Mesodermal cell (in vitro differentiated cells): Measurements from ENCODE around the gene EIF4E1B. TPM values are rescaled to one million over a fixed set of nuclear protein-coding genes. Genes with fewer than 3 reads are reported as not detected.
"Not testable (repeated sequence)": the region's sequence is repeated elsewhere in the genome, so short reads cannot be mapped to it uniquely, and the experiment has no call there.

Experiments used
- H3K27ac ChIP-seq: 2 replicates; pipeline ENCODE4 v1.7.0; 2013; ENCODE audit warnings: mild to moderate bottlenecking, low read depth, low read length, moderate library complexity; ENCODE audit not compliant: severe bottlenecking
- H3K36me3 ChIP-seq: 2 replicates; pipeline ENCODE4 v1.7.1; 2013; ENCODE audit warnings: mild to moderate bottlenecking, low read length, moderate library complexity; ENCODE audit not compliant: control insufficient read depth, insufficient read depth
- H3K4me1 ChIP-seq: one replicate; pipeline ENCODE4 v1.7.1; 2013; ENCODE audit warnings: mild to moderate bottlenecking, low read length; ENCODE audit not compliant: insufficient read depth, control insufficient read depth, poor library complexity, severe bottlenecking
- H3K4me3 ChIP-seq: 2 replicates; pipeline ENCODE4 v1.7.0; 2013; ENCODE audit warnings: low read length, control low read depth, mild to moderate bottlenecking; ENCODE audit not compliant: insufficient read depth, poor library complexity, severe bottlenecking; ENCODE audit errors: extremely low read depth
- H3K9me3 ChIP-seq: 2 replicates; pipeline ENCODE4 v1.7.1; 2013; ENCODE audit warnings: mild to moderate bottlenecking, low read length, moderate library complexity; ENCODE audit not compliant: control insufficient read depth
- WGBS, 2 experiments: methylation state at CpG; one replicate each; pipeline ENCODE4 v1.1.5; 2013; ENCODE audit warnings: missing lambda C conversion rate in 2 of 2; ENCODE audit not compliant: insufficient coverage in 2 of 2; 5-methylcytosine and 5-hydroxymethylcytosine counted together
- polyA plus RNA-seq, 2 experiments: library from polyadenylated mRNA; stranded (reverse); fragments of 50-300 nt; gene quantifications; one replicate each; pipeline ENCODE4 v1.2.3, GENCODE V29; 2013

Gene EIF4E1B
- not detected for polyA plus RNA-seq (2013, experiment 1 of 2)
- polyA plus RNA-seq (2013, experiment 2 of 2) = not detected

- no peak within 1 kb of the TSS for H3K27ac ChIP-seq
- WGBS, 2 experiments = 0% methylated on average over 55 to 67 of the region's 94 CpGs
- peak within 1 kb of the TSS; percentile 36 for H3K4me3 ChIP-seq
- peaks cover 15% of the 10 kb centered on the region for H3K4me1 ChIP-seq
- no peaks in the 10 kb centered on the region for H3K9me3 ChIP-seq
- no peaks in the 10 kb centered on the region for H3K36me3 ChIP-seq
Measured at GRCh38 chr5:176629853-176630680, at the start of gene EIF4E1B, which contains the start of gene SNCB. EIF4E1B (plus strand) TSS chr5:176630675; CDS start chr5:176642788, 12,113 bp downstream. SNCB (minus strand) TSS chr5:176630534; CDS start chr5:176629654, 880 bp downstream.

GRCh38 chr5:176581361-176581760 is 49.1 kb upstream of the EIF4E1B start:
- WGBS, 2 experiments = 89 to 92% methylated on average over 9 to 10 of the region's 12 CpGs

GRCh38 chr5:176583076-176583475 is 47.4 kb upstream of the EIF4E1B start:
- Histone ChIP-seq H3K27ac (no peak overlapping the region), H3K36me3 (no peaks in the 10 kb centered on the region), H3K4me3 (no peak overlapping the region), H3K4me1 (no peaks in the 10 kb centered on the region), H3K9me3 (peaks cover 11% of the 10 kb centered on the region)
- 88 to 92% methylated on average over 3 of the region's 4 CpGs for WGBS, 2 experiments

More at GRCh38 chr5:176581361-176581760, 49.1 kb upstream of the EIF4E1B start:
- H3K27ac ChIP-seq = no peak overlapping the region
- H3K9me3 ChIP-seq = peaks cover 11% of the 10 kb centered on the region
- H3K4me3 ChIP-seq = no peak overlapping the region
- no peaks in the 10 kb centered on the region for H3K4me1 ChIP-seq
- no peaks in the 10 kb centered on the region for H3K36me3 ChIP-seq

GRCh38 chr5:176587398-176587797 is 43.1 kb upstream of the EIF4E1B start:
- no peaks in the 10 kb centered on the region for H3K36me3 ChIP-seq
- H3K9me3 ChIP-seq = peaks cover 11% of the 10 kb centered on the region
- 87 to 90% methylated on average over 3 to 5 of the region's 7 CpGs for WGBS, 2 experiments
- no peak overlapping the region for H3K4me3 ChIP-seq
- H3K27ac ChIP-seq = no peak overlapping the region
- H3K4me1 ChIP-seq = no peaks in the 10 kb centered on the region

GRCh38 chr5:176588297-176588696 is 42.2 kb upstream of the EIF4E1B start:
- Histone ChIP-seq H3K9me3 (peaks cover 11% of the 10 kb centered on the region), H3K4me3 (no peak overlapping the region), H3K36me3 (no peaks in the 10 kb centered on the region), H3K4me1 (no peaks in the 10 kb centered on the region), H3K27ac (no peak overlapping the region)

- Histone ChIP-seq H3K4me1 (no peaks in the 10 kb centered on the region), H3K36me3 (no peaks in the 10 kb centered on the region), H3K9me3 (peaks cover 11% of the 10 kb centered on the region), H3K4me3 (no peak overlapping the region), H3K27ac (no peak overlapping the region)
- 90 to 91% methylated on average over 23 to 31 of the region's 31 CpGs for WGBS, 2 experiments
Measured at GRCh38 chr5:176589039-176589769, 41.3 kb upstream of the EIF4E1B start.

- H3K4me3 ChIP-seq = no peak overlapping the region
- H3K4me1 ChIP-seq = no peaks in the 10 kb centered on the region
- no peaks in the 10 kb centered on the region for H3K36me3 ChIP-seq
- H3K27ac ChIP-seq = no peak overlapping the region
- WGBS, 2 experiments = 75 to 90% methylated on average over 5 to 11 of the region's 17 CpGs
- peaks cover 4% of the 10 kb centered on the region for H3K9me3 ChIP-seq
Measured at GRCh38 chr5:176590035-176590717, 40.3 kb upstream of the EIF4E1B start.

GRCh38 chr5:176591667-176592066 is 38.8 kb upstream of the EIF4E1B start:
- not testable (repeated sequence) for H3K9me3 ChIP-seq
- 100% methylated on average over 1 of the region's 2 CpGs; no CpG with 5 or more reads in 1 of the 2 experiments for WGBS, 2 experiments

GRCh38 chr5:176592573-176592972 is 37.9 kb upstream of the EIF4E1B start:
- H3K36me3 ChIP-seq = no peaks in the 10 kb centered on the region
- WGBS, 2 experiments = 80% methylated on average over 1 of the region's 3 CpGs; no CpG with 5 or more reads in 1 of the 2 experiments
- H3K4me1 ChIP-seq = no peaks in the 10 kb centered on the region
- H3K27ac ChIP-seq = no peak overlapping the region
- no peak overlapping the region for H3K4me3 ChIP-seq
- no peaks in the 10 kb centered on the region for H3K9me3 ChIP-seq

More at GRCh38 chr5:176591667-176592066, 38.8 kb upstream of the EIF4E1B start:
- H3K4me3 ChIP-seq, H3K27ac ChIP-seq, H3K36me3 ChIP-seq, H3K4me1 ChIP-seq: not testable (repeated sequence)

GRCh38 chr5:176593273-176593869 is 37.1 kb upstream of the EIF4E1B start:
- H3K36me3 ChIP-seq = peaks cover 3% of the 10 kb centered on the region

More at GRCh38 chr5:176593273-176593869, 37.1 kb upstream of the EIF4E1B start:
- Histone ChIP-seq H3K4me1 (no peaks in the 10 kb centered on the region), H3K9me3 (no peaks in the 10 kb centered on the region), H3K4me3 (no peak overlapping the region), H3K27ac (no peak overlapping the region)
- WGBS, 2 experiments = 87 to 93% methylated on average over 7 to 8 of the region's 12 CpGs
